Stromal cell of bone marrow (primary cell): ENCODE data around the gene CC2D2B.
A peak's percentile ranks its signal among the peaks of the same experiment; 100 is the strongest.
"Not testable (repeated sequence)": the region's sequence is repeated elsewhere in the genome, so short reads cannot be mapped to it uniquely, and the experiment has no call there.

ENCODE experiments used
- DNase-seq: peaks from one replicate; pipeline ENCODE4 v3.0.0-alpha.2; 2012; ENCODE audit warnings: low read depth

Gene CC2D2B

DNA sequence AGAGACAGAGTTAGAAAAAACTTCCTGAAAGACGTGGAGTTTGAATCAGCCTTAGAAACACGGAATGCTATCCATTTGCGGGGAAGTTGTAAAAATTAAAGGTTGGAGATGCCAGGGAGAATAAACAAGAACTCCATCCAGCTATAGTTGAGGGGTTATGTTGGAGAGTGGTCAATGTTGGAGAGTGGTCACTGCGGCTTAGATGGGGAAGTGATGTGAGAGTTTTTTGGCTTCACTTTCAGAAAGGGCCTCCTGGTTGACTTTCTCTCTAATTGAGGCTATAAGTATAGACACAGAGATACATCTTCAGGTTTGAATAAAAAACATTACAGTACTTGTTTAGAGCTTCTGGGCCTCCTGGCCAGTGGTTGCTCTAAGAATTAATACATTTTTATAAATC lies 675 bp downstream of the CC2D2B start:
- no peak for DNase-seq

DNA sequence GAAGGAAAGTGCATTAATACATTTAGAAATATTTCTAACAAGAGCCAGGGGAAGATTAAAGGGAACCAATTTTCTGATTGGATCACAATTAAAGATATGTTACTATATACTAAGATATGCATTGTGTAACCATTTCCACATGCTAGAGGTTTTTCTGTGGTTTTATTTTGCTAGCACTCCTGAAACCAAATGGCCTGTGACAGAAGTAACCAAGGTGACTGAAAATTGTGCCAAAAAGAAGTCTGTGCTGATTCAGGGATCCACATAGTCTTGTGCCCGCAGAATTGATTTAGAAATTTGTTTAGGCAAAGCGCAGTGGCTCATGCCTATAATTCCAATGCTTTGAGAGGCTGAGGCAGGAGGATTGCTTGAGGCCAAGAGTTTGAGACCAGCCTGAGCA lies 1.8 kb downstream of the CC2D2B start:
- DNase-seq: no peak

DNA sequence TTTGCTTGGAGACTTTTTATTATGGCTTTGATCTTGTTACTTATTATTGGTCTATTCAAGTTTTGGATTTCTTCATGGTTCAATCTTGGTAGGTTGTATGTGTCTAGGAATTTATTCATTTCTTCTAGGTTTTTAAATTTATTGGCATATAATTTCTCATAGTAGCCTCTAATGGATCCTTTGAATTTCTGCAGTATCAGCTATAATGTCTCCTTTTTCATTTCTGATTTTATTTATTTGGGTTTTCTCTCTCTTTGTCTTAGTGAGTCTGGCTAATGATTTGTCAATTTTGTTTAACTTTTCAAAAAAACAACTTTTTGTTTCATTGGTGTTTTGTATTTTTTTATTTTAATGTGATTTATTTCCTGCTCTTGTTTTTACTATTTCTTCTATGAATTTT lies 8.3 kb downstream of the CC2D2B start:
- DNase-seq: not testable (repeated sequence)

DNA sequence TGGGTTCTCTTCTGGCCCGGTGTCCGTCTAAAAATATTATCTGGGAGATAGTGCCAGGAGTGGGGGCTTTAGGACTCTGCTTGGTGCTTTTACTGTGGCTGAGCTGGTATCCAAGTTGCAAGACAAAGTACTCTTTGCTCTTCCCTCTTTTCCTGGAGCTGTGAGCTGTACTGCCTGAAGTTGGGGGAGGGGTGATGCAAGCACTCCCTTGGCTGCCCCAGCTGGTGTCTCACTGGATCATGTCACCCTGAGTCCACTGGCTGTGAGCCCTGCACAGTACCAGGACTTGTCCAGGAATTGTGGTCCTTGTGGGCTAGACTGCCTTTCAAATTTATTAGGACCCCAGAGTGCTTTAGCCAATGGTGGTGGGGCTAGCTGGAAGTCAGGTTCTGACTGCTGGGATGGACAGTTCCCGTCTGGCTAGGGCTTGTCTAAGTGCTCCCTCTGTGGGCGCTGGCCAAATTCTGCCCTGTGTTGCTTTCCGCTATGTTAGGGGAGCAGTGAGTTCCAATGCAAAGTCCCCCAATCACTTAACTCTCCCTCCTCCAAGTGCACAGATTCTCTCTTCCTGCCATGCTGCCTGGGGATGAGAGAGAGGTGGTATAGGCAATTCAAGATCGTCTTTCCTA lies 13.1 kb downstream of the CC2D2B start:
- DNase-seq: no peak

DNA sequence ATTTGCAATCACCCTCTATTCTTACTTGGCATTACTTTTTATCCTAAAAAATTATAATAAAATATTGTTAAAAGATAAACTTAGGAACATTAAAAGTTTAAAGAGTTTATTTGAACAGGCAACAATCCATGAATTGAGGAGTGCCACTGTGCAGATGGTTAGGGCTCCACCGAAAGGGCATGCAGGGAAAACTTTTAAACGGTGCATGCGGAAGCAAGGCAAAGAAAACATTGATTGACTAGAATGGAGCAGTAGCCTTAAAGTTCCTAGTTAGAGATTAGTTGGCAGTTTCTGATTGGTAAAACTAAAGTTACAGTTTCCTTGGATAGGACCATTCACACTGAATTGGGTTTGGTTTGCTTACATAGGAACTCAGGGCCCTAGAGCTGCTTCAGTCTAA lies 17.3 kb downstream of the CC2D2B start:
- no peak for DNase-seq

DNA sequence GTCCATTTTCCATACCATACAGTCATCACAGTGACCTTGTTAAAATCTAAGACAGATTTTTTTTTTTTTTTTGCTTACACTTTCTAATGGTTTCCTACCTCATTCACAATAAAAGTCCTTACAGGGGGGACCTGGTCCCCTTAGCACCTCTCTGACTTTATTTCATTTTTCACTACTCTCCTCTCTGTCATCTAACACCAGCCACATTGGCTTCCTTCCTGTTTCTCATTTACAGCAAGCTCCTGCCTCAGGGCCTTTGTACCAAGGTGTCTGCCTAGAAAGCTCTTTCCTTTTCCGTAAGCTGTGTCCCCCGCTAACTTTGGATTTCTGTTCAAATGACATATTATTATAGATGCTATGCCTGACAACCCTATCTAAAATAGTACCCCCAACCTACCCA lies 27.7 kb downstream of the CC2D2B start:
- no peak for DNase-seq

DNA sequence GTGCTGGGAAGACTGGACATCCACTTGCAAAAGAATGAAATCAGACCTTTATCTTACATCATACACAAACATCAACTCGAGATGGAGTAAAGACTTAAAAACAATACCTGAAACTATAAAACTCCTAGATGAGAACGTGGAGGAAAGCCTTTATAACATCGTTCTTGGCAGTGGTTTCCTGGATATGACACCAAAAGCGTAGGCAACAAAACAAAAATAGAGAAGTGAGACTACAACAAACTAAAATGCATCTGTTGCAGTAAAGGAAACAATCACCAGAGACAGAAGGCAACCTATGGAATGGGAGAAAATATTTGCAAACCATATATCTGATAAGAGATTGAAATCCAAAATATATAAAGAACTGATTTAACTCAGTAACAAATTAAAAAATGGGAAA lies 33.3 kb downstream of the CC2D2B start:
- no peak for DNase-seq

DNA sequence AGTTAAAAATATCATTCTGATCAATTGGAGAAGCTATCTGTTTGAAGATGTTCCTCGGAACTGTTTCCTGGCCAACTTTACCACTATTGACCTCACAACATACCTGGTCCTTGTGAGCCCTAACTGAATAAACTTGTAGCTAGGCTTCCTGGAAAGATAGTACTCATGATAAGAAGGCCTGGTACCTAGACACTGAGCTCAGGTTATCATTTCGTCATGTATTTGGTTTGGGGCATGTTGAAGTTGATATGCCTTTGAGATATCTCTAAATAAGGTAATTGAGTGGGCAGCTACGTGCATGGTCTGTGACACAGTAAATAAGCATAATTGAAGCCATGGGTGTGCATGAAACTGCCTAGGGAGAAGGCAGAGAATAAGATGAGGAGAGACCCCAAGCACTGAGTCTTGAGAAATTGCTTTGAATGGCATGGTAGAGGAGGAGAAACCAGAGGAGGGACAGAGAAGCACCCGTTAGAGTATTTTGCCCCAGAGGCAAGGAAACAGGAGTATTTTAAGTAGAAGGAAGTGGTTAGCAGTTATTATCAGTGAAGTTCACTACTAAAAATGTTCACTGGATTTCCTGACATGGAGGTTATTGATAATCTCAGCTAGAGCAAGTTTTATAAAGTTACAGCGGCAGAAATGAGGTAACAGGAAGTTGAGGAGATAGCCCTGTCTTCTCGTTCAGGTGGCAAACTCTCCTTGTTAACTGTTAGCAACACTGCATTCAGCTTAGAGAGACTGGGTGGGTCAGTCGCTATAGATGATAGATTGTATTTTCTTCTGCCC lies 55.6 kb downstream of the CC2D2B start:
- no peak for DNase-seq

DNA sequence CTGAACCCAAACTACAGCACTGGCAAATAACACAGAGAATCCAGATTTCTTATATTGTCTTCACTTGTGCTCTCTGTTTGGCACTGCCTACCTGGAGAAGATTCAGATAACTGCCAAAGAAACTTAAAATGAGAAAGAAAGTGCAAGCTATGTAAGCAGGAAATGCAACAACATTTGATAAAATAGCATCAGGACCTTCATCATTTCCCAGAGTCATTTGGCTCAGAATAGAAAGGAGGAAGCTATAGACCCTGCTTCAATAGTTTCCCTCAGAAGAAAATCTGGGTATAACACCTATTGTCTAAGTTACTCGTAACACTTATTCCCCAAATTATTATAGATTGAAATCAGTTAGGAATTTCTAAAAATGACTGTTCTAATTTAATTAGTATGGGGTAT lies 56.2 kb downstream of the CC2D2B start:
- DNase-seq: no peak

DNA sequence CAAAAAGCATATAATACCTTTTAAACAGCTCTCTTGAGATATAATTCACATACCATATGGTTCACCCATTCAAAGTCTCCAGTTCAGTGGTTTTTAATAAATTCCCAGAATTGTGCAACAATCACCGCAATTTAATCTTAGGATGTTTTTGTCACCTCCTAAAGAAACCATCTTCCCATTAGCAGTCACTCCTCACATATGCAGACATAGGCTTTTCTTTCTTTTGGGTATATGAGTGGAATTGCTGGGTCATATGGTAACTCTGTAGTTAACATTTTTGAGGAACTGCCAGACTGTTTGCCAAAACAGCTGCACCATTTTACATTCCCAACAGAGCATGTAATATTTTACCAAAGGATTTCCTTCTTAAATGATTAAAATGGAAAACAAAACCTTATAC lies 57.0 kb downstream of the CC2D2B start:
- no peak for DNase-seq

DNA sequence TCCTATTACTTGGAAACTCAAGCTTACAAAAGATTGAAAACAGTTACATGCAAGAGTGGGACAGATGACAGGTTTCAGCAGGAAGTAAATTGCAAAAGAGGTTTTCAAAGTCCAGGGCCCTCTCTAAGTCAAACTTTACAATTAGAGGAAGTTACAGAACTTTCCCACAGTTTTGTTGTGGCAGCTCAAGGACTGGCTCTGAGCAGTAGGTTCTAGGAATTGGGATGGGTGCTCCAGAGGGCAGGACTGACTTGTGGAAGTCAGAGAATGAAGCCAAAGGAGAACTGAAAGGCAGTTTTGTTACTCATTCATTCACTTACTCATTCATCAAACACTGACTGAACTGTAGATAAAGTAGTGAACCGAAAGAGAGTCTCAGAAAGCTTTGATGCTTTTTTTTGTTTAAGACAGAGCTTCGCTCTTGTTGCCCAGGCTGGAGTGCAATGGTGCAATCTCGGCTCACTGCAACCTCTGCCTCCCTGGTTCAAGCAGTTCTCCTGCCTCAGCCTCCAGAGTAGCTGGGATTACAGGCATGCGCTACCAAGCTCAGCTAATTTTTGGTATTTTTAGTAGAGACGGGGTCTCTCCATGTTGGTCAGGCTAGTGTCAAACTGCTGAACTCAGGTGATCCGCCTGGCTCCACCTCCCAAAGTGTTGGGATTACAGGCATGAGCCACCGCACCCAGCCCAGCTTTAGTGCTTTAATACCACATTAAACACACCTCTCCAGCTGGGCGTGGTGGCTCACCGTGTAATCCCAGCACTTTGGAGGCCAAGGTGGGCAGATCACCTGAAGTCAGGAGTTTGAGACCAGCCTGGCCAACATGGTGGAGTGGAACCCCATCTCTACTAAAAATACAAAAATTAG lies 68.8 kb downstream of the CC2D2B start:
- no peak for DNase-seq

DNA sequence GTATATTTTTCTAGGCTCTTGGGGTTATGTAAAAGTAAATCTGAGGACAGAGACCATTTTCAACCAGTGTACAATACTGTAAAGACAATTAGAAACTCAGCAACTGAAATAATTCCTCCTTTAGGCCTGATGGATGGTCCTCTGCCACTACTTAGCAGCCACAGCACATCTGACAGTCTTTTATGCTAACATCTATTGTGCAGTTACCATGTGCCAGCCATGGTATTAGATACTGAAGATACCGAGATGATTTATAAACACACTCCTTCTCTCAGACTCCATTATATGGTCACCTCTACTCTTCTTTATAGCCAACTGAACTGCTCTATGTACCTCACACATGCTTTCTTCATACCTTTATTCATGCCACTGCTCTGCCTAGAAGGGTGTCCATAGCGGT lies 74.4 kb downstream of the CC2D2B start:
- no peak for DNase-seq

DNA sequence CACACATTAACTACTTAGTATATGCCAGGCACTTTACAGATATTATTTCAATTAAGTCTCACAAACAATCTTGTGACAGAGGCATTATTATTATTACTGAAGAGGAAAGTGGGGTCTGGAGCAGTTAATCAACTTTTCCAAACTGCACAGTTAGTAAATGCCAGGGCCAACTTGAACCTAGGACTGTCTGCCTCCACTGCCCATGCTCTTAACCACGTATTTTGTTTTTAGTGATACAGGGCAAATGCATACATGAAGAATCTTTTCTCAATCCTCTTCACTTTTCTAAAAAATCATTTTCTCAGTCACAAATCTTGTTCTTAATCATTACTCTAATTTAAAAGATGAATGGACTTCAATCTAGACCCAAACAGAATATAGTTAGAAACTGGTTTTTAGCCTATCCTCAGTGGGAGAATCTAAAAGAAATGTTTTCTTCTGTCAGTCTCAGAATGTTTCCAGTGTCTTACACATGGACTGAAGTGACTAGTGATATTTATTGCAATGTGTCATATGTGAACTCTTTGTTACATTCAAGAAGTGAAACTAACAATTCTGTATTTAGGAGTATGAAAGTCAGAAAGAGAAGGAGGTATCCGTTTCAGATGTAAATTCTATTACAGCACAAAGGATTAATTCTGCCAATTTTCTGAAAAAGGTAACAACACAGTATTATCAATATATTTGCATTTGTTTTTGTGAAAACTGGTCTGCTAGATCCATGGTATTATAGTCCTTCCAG lies 80.1 kb downstream of the CC2D2B start:
- DNase-seq: no peak

DNA sequence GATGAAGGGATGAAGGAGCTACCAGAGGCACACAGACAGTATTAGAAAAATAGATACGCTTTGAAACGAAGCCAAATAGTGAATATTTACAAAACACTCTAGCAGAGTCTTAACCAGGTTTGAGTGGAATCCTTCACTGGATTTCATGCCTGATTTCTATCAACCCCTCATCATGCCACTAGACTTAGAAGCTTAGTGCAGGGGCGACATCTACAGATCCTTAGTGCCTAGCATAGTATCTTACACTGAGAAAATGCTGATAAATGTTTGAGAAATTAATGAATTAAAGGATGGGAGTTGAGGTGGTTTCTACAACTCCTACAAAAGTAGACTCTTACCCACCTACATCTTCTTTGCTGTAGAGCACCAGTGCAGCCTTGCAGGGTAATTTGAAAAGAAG lies 80.9 kb downstream of the CC2D2B start:
- no peak for DNase-seq

DNA sequence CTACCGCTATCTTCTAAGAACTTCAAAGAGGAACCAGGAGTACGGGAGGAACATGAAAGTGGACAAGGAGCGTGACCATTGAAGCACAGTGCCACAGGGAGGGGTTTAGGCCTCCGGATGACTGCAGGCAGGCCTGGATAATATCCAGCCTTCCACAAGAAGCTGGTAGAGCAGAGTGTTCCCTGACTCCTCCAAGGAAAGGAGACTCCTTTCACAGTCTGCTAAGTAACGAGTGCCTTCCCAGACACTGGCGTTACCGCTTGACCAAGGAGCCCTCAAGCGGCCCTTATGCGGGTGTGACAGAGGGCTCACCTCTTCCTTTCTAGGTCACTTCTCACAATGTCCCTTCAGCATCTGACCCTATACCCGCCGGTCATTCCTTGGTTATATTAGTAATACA lies 86.6 kb downstream of the CC2D2B start:
- DNase-seq: not testable (repeated sequence)

DNA sequence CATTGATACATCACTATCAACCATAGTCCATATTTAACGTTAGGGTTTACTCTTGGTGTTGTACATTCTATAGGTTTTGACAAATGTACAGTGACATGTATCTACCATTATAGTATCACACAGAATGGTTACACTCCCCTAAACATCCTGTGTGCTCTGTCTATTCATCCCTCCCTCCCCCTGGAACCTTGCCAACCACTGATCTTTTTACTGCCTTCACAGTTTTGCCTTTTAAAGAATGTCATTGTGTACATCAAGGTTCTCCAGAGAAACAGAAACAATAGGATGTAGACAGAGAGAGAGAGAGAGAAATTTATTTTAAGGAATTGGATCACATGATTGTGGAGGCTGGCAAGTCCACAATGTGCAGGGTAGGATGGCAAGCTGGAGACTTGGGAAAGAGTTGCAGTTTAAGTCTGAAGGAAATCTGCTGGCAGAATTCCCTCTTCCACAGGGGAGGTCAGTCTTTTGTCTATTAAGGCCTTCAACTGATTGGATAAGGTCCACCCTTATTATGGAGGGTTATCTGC lies 90.5 kb downstream of the CC2D2B start:
- DNase-seq: no peak

DNA sequence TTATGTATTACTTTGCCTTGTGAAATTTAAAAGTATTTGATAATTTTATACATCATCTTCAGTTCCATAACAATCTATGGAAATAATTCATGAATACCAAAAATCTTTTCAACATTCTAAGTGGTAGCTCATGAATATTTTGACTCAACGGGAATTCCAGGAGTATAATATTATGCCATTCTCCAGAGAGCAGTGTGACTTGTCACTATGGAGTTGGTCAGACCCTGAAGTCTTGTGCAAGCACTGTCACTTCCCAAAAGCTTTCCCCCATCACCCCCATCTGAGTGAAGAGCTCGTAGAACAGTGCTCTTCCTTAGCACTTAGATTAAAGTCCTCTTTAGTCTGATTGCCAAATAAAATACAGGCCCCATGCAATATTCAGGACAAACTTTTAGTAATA lies 106.2 kb downstream of the CC2D2B start:
- no peak for DNase-seq

DNA sequence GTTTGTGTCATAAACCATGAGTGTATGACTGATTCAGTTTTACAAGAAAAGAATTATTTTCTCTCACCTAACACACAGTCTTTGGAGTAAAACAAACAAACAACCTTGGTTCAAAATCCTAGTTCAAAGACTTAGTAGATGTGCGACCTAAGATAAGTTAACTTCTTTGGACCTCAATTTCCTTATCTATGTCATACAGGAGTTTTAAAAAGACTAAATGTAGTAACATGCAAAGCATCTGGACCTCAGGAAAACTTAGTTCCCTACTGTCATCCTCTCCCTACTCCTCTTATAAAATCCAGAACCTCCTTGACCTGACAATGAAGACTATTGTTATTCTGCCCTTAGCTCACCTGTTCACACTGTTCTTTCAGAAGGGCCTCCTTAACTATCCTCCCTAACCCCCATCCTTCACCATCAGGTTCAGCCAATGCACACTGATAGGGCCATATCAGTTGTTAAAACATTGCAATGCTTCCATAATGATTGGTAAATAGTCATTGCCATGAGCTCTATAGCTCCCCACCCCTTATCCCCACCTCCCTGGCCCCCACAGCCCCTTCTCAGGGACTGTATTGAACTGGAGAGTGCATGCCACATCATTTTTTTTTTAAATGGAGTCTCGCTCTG lies 106.8 kb downstream of the CC2D2B start:
- no peak for DNase-seq

DNA sequence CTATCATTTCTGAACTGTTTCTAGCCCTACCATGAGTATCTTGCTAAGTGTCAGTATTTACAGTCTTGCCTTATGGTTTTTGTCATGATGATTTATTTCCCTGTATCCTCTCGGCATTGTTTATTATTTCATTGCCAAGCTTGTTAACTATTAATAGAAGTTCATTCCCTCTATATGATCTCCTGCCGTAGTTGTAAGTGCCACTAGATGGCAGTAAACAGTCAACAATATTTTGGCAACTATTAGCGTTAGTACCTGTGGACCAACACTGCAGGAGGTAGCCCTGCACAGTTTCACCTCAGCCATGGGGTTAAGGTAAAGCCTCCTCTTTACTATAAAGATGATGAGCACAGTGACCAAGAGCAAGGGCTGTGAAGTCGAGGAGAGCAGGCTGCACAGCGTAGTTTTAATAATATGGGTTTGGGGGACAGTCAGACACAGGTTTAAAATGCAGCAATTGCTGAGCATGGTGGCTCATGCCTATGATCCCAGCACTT lies 109.5 kb downstream of the CC2D2B start:
- peak; percentile 21 for DNase-seq

DNA sequence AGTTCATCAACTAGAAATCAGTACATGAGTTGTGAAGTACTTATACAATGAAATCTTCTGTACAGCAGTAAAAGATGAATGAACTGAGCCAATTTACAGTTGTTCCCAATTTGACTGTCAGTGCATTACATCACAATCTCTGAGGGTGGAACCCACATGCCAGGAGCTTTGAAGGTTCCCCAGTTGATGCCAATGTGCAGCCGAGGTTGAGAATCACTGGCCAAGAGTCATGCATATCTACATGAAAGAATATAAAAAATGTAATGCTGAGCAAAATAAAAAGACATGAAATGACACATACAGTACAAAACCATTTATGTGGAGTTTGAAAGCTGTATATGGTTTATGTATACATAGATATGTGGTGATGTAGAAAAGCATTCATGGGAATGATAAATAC lies 113.6 kb downstream of the CC2D2B start:
- DNase-seq: no peak

DNA sequence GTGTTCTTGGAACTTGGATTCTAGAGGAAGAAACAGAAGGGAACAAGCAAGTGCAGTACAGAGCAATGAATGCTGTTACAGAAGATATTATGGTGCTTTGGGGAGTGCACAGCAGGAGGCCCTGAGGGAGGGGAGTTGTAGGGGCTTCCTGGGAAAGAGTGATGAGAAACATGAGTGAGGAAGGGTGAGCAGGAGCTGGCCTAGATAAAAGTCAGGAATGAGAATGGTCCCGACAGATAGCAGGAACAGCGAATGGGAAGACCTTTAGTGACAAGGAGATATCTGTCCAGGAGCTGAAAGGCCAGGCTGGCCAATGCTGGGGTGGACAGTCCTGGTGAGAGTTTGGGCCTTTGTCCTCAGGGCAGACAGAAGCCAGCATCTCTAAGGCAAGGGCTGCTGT lies 115.0 kb downstream of the CC2D2B start:
- DNase-seq: no peak
